H9 (cell line): ENCODE data around the gene CCDC148. TPM values are rescaled to one million over a fixed set of nuclear protein-coding genes. Genes with fewer than 3 reads are reported as not detected.

Experiments used
- DNase-seq: peaks from one replicate; pipeline ENCODE4 v3.0.0-alpha.2; 2017
- H2AFZ ChIP-seq: one replicate; pipeline ENCODE4 v1.6.1; 2013; ENCODE audit warnings: mild to moderate bottlenecking, low read length, control low read depth, moderate library complexity
- H2AK5ac ChIP-seq: 2 replicates; pipeline ENCODE4 v1.6.1; 2013; ENCODE audit warnings: low read length, control low read depth, mixed read lengths; ENCODE audit not compliant: insufficient read length
- H2BK120ac ChIP-seq: one replicate; pipeline ENCODE4 v1.6.1; 2013; ENCODE audit warnings: low read depth, mild to moderate bottlenecking, low read length, control low read depth, inconsistent platforms; ENCODE audit not compliant: poor library complexity, severe bottlenecking
- H2BK12ac ChIP-seq: 2 replicates; pipeline ENCODE4 v1.6.1; 2013; ENCODE audit warnings: low read length, control low read depth, mixed read lengths, low read depth; ENCODE audit not compliant: insufficient read length
- H2BK15ac ChIP-seq: 2 replicates; pipeline ENCODE4 v1.6.1; 2013; ENCODE audit warnings: low read depth, low read length, control low read depth
- H2BK20ac ChIP-seq: one replicate; pipeline ENCODE4 v1.6.1; 2013; ENCODE audit warnings: low read depth, mild to moderate bottlenecking, low read length, control low read depth, inconsistent platforms; ENCODE audit not compliant: poor library complexity, severe bottlenecking
- H2BK5ac ChIP-seq: 2 replicates; pipeline ENCODE4 v1.6.1; 2013; ENCODE audit warnings: low read length, control low read depth, mixed read lengths; ENCODE audit not compliant: insufficient read length
- H3K14ac ChIP-seq: 2 replicates; pipeline ENCODE4 v1.6.1; 2013; ENCODE audit warnings: low read length, control low read depth; ENCODE audit not compliant: insufficient read depth
- H3K18ac ChIP-seq: 2 replicates; pipeline ENCODE4 v1.6.1; 2013; ENCODE audit warnings: low read depth, mild to moderate bottlenecking, mixed read lengths, low read length, control low read depth; ENCODE audit not compliant: insufficient read length
- H3K23ac ChIP-seq: 2 replicates; pipeline ENCODE4 v1.6.1; 2013; ENCODE audit warnings: low read length, control low read depth, mixed read lengths, low read depth; ENCODE audit not compliant: insufficient read length
- H3K23me2 ChIP-seq: 2 replicates; pipeline ENCODE4 v1.6.1; 2013; ENCODE audit warnings: low read depth, mild to moderate bottlenecking, mixed read lengths, low read length, control low read depth; ENCODE audit not compliant: insufficient read length, poor library complexity, severe bottlenecking
- H3K27ac ChIP-seq: 2 replicates; pipeline ENCODE4 v1.5.1; 2013; ENCODE audit warnings: low read length, control low read depth, mixed read lengths, low read depth; ENCODE audit not compliant: insufficient read length
- H3K27me3 ChIP-seq: 2 replicates; pipeline ENCODE4 v1.6.1; 2013; ENCODE audit warnings: low read length, control low read depth, inconsistent platforms; ENCODE audit not compliant: insufficient read depth
- H3K4ac ChIP-seq: 2 replicates; pipeline ENCODE4 v1.6.1; 2013; ENCODE audit warnings: low read depth, mild to moderate bottlenecking, control low read depth, inconsistent platforms, low read length, moderate library complexity
- H3K4me1 ChIP-seq: 2 replicates; pipeline ENCODE4 v1.6.1; 2013; ENCODE audit warnings: low read length, control low read depth, inconsistent platforms; ENCODE audit not compliant: insufficient read depth
- H3K4me2 ChIP-seq: 2 replicates; pipeline ENCODE4 v1.6.1; 2013; ENCODE audit warnings: low read length, control low read depth, mixed read lengths; ENCODE audit not compliant: insufficient read length, insufficient read depth
- H3K56ac ChIP-seq: 2 replicates; pipeline ENCODE4 v1.6.1; 2013; ENCODE audit warnings: low read depth, mild to moderate bottlenecking, mixed read lengths, low read length, control low read depth; ENCODE audit not compliant: insufficient read length
- H3K79me1 ChIP-seq: 2 replicates; pipeline ENCODE4 v1.6.1; 2013; ENCODE audit warnings: low read depth, mild to moderate bottlenecking, moderate library complexity, low read length, control low read depth, inconsistent platforms; ENCODE audit not compliant: insufficient read depth, poor library complexity, severe bottlenecking
- H3K79me2 ChIP-seq: 2 replicates; pipeline ENCODE4 v1.6.1; 2013; ENCODE audit warnings: low read length, control low read depth, inconsistent platforms; ENCODE audit not compliant: insufficient read depth
- H3K9ac ChIP-seq: 2 replicates; pipeline ENCODE4 v1.6.1; 2013; ENCODE audit warnings: low read length, control low read depth, mixed read lengths; ENCODE audit not compliant: insufficient read length; ENCODE audit errors: extremely low read depth
- H3K9me3 ChIP-seq: one replicate; pipeline ENCODE4 v1.6.1; 2013; ENCODE audit warnings: low read depth, low read length, inconsistent platforms; ENCODE audit not compliant: control insufficient read depth
- H3T11ph ChIP-seq: one replicate; pipeline ENCODE4 v1.6.1; 2013; ENCODE audit warnings: mild to moderate bottlenecking, low read length, control low read depth, inconsistent platforms
- H4K20me1 ChIP-seq: one replicate; pipeline ENCODE4 v1.6.1; 2013; ENCODE audit not compliant: control insufficient read depth, insufficient read length, insufficient read depth
- H4K5ac ChIP-seq: 2 replicates; pipeline ENCODE4 v1.6.1; 2013; ENCODE audit warnings: low read depth, mild to moderate bottlenecking, mixed read lengths, low read length, control low read depth; ENCODE audit not compliant: insufficient read length
- H4K8ac ChIP-seq: replicated peaks from 2 replicates; pipeline ENCODE4 v1.6.1; 2013; ENCODE audit warnings: low read length, control low read depth, mixed read lengths, low read depth; ENCODE audit not compliant: insufficient read length
- H4K91ac ChIP-seq: 2 replicates; pipeline ENCODE4 v1.6.1; 2013; ENCODE audit warnings: low read depth, mild to moderate bottlenecking, moderate library complexity, mixed read lengths, low read length, control low read depth; ENCODE audit not compliant: insufficient read length
- H3K27ac Mint-ChIP-seq, 3 experiments: 2 replicates in 2 of 3; 3 replicates in 1 of 3; pipeline ENCODE4 v1.8.0; 2020 to 2021; ENCODE audit warnings: mixed read lengths in 3 of 3, mild to moderate bottlenecking in 1 of 3, moderate library complexity in 1 of 3
- H3K27me3 Mint-ChIP-seq: 2 replicates; pipeline ENCODE4 v1.8.0; 2021; ENCODE audit warnings: low read depth, mild to moderate bottlenecking, moderate library complexity, mixed read lengths
- H3K36me3 Mint-ChIP-seq, 3 experiments: 2 replicates in 2 of 3; 3 replicates in 1 of 3; pipeline ENCODE4 v1.8.0; 2020 to 2021; ENCODE audit warnings: low read depth in 3 of 3, mixed read lengths in 3 of 3; ENCODE audit not compliant: insufficient read depth in 1 of 3
- H3K4me1 Mint-ChIP-seq, 2 experiments: 2 replicates each; pipeline ENCODE4 v1.8.0; 2020; ENCODE audit warnings: mixed read lengths in 2 of 2
- H3K4me3 Mint-ChIP-seq, 2 experiments: 2 replicates in 1 of 2; 3 replicates in 1 of 2; pipeline ENCODE4 v1.8.0; 2020 to 2021; ENCODE audit warnings: mild to moderate bottlenecking in 2 of 2, mixed read lengths in 2 of 2, moderate library complexity in 1 of 2
- H3K9me3 Mint-ChIP-seq, 2 experiments: 2 replicates in 1 of 2; 3 replicates in 1 of 2; pipeline ENCODE4 v1.8.0; 2020; ENCODE audit warnings: mild to moderate bottlenecking in 2 of 2, mixed read lengths in 2 of 2, moderate library complexity in 1 of 2
- WGBS: extraction: QIAGEN DNeasy Blood & Tissue Kit; methylation state at CpG from one replicate; pipeline ENCODE4 v1.1.7; 2013; ENCODE audit warnings: missing lambda C conversion rate, low lambda C conversion rate, mixed read lengths; ENCODE audit not compliant: insufficient read length; ENCODE audit errors: extremely low coverage; 5-methylcytosine and 5-hydroxymethylcytosine counted together
- total RNA-seq: library from RNA; stranded (reverse); gene quantifications from 2 replicates; pipeline ENCODE4 v1.2.1, GENCODE V29; 2021
- TF ChIP-seq, protein P1 (sequence below): fragments of 200-600 bp; sonication (generic); conservative IDR thresholded peaks from 3 replicates; pipeline ENCODE4 v1.8.0; 2021; ENCODE audit warnings: antibody characterized with exemption, mild to moderate bottlenecking

CCDC148 gene
- total RNA-seq, 1 experiment from 2014 or later: 1.5 TPM

DNA sequence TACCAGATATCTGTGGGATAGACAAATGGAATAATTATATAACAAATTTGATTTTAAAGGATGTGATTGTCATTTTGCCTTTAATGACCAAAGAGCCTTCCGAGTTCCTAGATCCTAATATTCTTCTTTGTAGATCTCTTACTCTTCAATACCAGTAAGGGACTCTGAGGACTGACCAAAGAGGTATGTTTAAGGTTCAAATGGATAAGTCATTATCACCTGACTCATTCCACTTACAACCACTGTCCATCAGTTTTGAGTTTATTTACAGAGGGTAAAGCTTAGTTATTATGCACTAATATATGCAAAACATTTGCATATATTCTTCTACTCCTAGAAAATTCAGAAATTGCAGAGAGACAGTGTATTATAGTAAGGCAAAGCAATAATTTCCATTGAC is 62.7 kb downstream of the CCDC148 start:
- Histone ChIP-seq H3K9me3 (no peaks in the 10 kb centered on the region), H3K27ac (no peak overlapping the region), H3K27me3 (no peaks in the 10 kb centered on the region), H4K8ac (no peak overlapping the region), H3K79me1 (no peaks in the 10 kb centered on the region), H2BK120ac (no peak overlapping the region), H3K9ac (no peak overlapping the region), H2BK5ac (no peak overlapping the region), H3K4me2 (no peak overlapping the region), H3K23ac (no peak overlapping the region), H4K91ac (no peak overlapping the region), H3K4ac (no peak overlapping the region), H3T11ph (no peak overlapping the region), H2AK5ac (no peak overlapping the region), H3K56ac (no peak overlapping the region), H3K23me2 (no peaks in the 10 kb centered on the region), H4K20me1 (no peaks in the 10 kb centered on the region), H3K79me2 (0 out of 2 replicates have a peak, but pooled peaks cover 1% of the 10 kb centered on the region), H2BK20ac (no peak overlapping the region), H3K18ac (no peak overlapping the region), H2AFZ (no peak overlapping the region), H3K14ac (no peak overlapping the region), H3K4me1 (no peaks in the 10 kb centered on the region), H2BK12ac (no peak overlapping the region), H2BK15ac (no peak overlapping the region), H4K5ac (no peak overlapping the region)
- TF ChIP-seq, protein P1, sequence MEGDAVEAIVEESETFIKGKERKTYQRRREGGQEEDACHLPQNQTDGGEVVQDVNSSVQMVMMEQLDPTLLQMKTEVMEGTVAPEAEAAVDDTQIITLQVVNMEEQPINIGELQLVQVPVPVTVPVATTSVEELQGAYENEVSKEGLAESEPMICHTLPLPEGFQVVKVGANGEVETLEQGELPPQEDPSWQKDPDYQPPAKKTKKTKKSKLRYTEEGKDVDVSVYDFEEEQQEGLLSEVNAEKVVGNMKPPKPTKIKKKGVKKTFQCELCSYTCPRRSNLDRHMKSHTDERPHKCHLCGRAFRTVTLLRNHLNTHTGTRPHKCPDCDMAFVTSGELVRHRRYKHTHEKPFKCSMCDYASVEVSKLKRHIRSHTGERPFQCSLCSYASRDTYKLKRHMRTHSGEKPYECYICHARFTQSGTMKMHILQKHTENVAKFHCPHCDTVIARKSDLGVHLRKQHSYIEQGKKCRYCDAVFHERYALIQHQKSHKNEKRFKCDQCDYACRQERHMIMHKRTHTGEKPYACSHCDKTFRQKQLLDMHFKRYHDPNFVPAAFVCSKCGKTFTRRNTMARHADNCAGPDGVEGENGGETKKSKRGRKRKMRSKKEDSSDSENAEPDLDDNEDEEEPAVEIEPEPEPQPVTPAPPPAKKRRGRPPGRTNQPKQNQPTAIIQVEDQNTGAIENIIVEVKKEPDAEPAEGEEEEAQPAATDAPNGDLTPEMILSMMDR: no peak
- H3K9me3 Mint-ChIP-seq: no peaks in the 10 kb centered on the region; a peak in 1 of 5 replicates
- H3K4me3 Mint-ChIP-seq: no peak overlapping the region
- no peaks in the 10 kb centered on the region for H3K36me3 Mint-ChIP-seq
- H3K27ac Mint-ChIP-seq: no peak overlapping the region
- no peaks in the 10 kb centered on the region for H3K27me3 Mint-ChIP-seq
- WGBS: no CpG with 5 or more reads among the region's 1 CpG
- peaks cover 13 to 15% of the 10 kb centered on the region in 2 experiments for H3K4me1 Mint-ChIP-seq
- no peak for DNase-seq
